Ovary (tissue), 10 donors: ENCODE measurements around the gene ISG15. TPM values are rescaled to one million over a fixed set of nuclear protein-coding genes. Genes with fewer than 3 reads are reported as not detected.
A peak's percentile ranks its signal among the peaks of the same experiment; 100 is the strongest.

ENCODE experiments used
- DNase-seq, 5 donors: peaks; one replicate each; pipeline ENCODE4 v3.0.0-alpha.2; 2019 to 2020
- H3K27ac ChIP-seq, 2 donors: fragments of 200-600 bp; one replicate each; pipeline versions ENCODE4 v1.5.1 to v1.8.0; 2019 to 2022
- H3K27me3 ChIP-seq: fragments of 200-600 bp; one replicate; pipeline ENCODE4 v1.8.0; 2022
- H3K36me3 ChIP-seq: fragments of 200-600 bp; sonication (generic); one replicate; pipeline ENCODE4 v1.5.1; 2019
- H3K4me1 ChIP-seq: one replicate; pipeline ENCODE4 v1.8.1; 2013; ENCODE audit warnings: mild to moderate bottlenecking, moderate library complexity; ENCODE audit not compliant: insufficient read depth
- H3K4me3 ChIP-seq: fragments of 200-600 bp; sonication (generic); one replicate; pipeline ENCODE4 v1.5.1; 2017
- H3K9me3 ChIP-seq, 2 donors: fragments of 200-600 bp in 1 of 2; sonication (generic) in 1 of 2; one replicate each; pipeline versions ENCODE4 v1.5.1 to v1.8.1; 2013 to 2019; ENCODE audit warnings: mild to moderate bottlenecking in 1 of 2, moderate library complexity in 1 of 2
- CTCF ChIP-seq, 3 donors: fragments of 450-650 bp in 2 of 3; fragments of 200-600 bp in 1 of 3; IDR thresholded peaks; one replicate each; pipeline versions ENCODE4 v1.5.1 to v1.8.0; 2016 to 2022; ENCODE audit warnings: antibody characterized with exemption in 3 of 3, mild to moderate bottlenecking in 1 of 3
- EP300 ChIP-seq: sonication (generic); formaldehyde crosslinking; IDR thresholded peaks from one replicate; pipeline ENCODE4 v1.6.1; 2017; ENCODE audit warnings: antibody characterized with exemption
- POLR2A ChIP-seq: fragments of 450-650 bp; IDR thresholded peaks from one replicate; pipeline ENCODE4 v1.6.1; 2017; ENCODE audit warnings: antibody characterized with exemption, mild to moderate bottlenecking, moderate library complexity
- WGBS, 3 donors: extraction: QIAGEN DNeasy Blood & Tissue Kit in 1 of 3; methylation state at CpG; one replicate each; pipeline versions ENCODE4 v1.1.5 to v1.1.7; 2013 to 2017; 5-methylcytosine and 5-hydroxymethylcytosine counted together
- intact Hi-C, 4 donors: fragments of 100-400 bp; cut with DNase I; formaldehyde crosslinking; loops; one replicate each; pipeline versions ENCODE4 v1.11.0 to v1.15.1; 2022 to 2023
- long read RNA-seq, 3 donors: library from polyadenylated mRNA in 2 of 3; unstranded in 2 of 3; transcript quantifications; one replicate each; pipeline ENCODE4 v2.0.0 and lab custom pipeline, GENCODE V29; 2021 to 2026
- polyA plus RNA-seq, 2 donors: library from polyadenylated mRNA; stranded (reverse); fragments of 200-250 nt in 1 of 2; fragments of 350-450 nt in 1 of 2; fragmentation: Illumina TruSeq in 1 of 2; extraction: RNeasy Lipid Tissue Mini Kit (QIAGEN cat#74804) in 1 of 2; gene quantifications; one replicate each; pipeline ENCODE4 v1.2.3, GENCODE V29; 2013 to 2014
- total RNA-seq, 7 donors: library from RNA; depleted of rRNA in 2 of 7; stranded (reverse); fragments of >200 nt in 2 of 7; fragmentation: NEBNext Ultra II Directional in 3 of 7; extraction: Animal tissue kit (Norgen Biotek cat#: 25700) in 3 of 7; gene quantifications; one replicate each; pipeline versions ENCODE4 v1.1.0 to v1.2.4, GENCODE V29; 2016 to 2023
- donor health status: DM: no; HTN: no; CAD: no; lungs with moderate emphysema.
- donor health status: DM: no; HTN: no; CAD: no.
- donor health status: Bipolar disorder and iron deficiency.
- donor health status: DM: yes; HTN: yes; CAD: no.
- donor health status: DM: no; HTN: no; CAD: no.
- donor health status: DM: yes; HTN: yes; CAD: no.

The ISG15 gene
- total RNA-seq, result 10 to 100 TPM in 6 of 7 donors, 1 to 10 TPM in 1; 7.8 to 37.3 (median 11.4) TPM
- polyA plus RNA-seq, result 10 to 100 TPM in 1 of 2 donors, not detected in 1; 83.5 TPM
- long read RNA-seq, donor 1, transcript ISG15-201 (2 exons, 711 nt), result major isoform, 8 of 9 reads
- long read RNA-seq, donor 1, partial matches to known transcripts, result 0 of 9 reads
- long read RNA-seq, donor 1, other reads (novel, unspliced or antisense), result 1 of 9 reads
- long read RNA-seq, donor 2, transcript ISG15-201 (2 exons, 711 nt), result major isoform, 13 of 13 reads
- long read RNA-seq, donor 2, partial matches to known transcripts, result 0 of 13 reads
- long read RNA-seq, donor 2, other reads (novel, unspliced or antisense), result 0 of 13 reads
- long read RNA-seq, donor 3, transcript ISG15-201 (2 exons, 711 nt), result major isoform, 10 of 13 reads
- long read RNA-seq, donor 3, partial matches to known transcripts, result 0 of 13 reads
- long read RNA-seq, donor 3, other reads (novel, unspliced or antisense), result 3 of 13 reads

- Histone ChIP-seq H3K9me3 (no peaks in the 10 kb centered on the region), H3K27ac (peak within 1 kb of the TSS; percentile 14 to 57), H3K4me1 (peaks cover 4% of the 10 kb centered on the region), H3K27me3 (no peaks in the 10 kb centered on the region), H3K4me3 (peak within 1 kb of the TSS; percentile 67), H3K36me3 (no peaks in the 10 kb centered on the region)
- intact Hi-C loops, result no loop called here
- DNase-seq, result peak; percentile 84 to 90 (median 88)
- WGBS, 3 donors, result 0 to 2% (median 1%) methylated on average over 28 to 30 of the region's 30 CpGs
- TF ChIP-seq EP300 (no peak), CTCF (IDR thresholded peaks at IDR 0.05) (no peak)
Measured at GRCh38 chr1:1013105-1013921, at the start of gene ISG15. TSS of gene ISG15 (plus strand) at chr1:1013497. CDS start at chr1:1013574, 77 bp downstream.

GRCh38 chr1:963746-964525 lies 49.4 kb upstream of the ISG15 start:
- H3K9me3 ChIP-seq, result no peaks in the 10 kb centered on the region
- H3K4me3 ChIP-seq, result no peak overlapping the region
- peaks cover 3% of the 10 kb centered on the region for H3K4me1 ChIP-seq
- intact Hi-C loops, result no loop called here
- no peak for DNase-seq
- H3K36me3 ChIP-seq, result no peaks in the 10 kb centered on the region
- WGBS, 3 donors, result 87 to 90% (median 89%) methylated on average over 45 to 47 of the region's 47 CpGs
- H3K27me3 ChIP-seq, result no peaks in the 10 kb centered on the region
- no peak overlapping the region for H3K27ac ChIP-seq
- TF ChIP-seq CTCF (IDR thresholded peaks at IDR 0.05) (no peak), POLR2A (no peak), EP300 (no peak)

GRCh38 chr1:964691-965525 lies 48.4 kb upstream of the ISG15 start:
- no peak overlapping the region for H3K4me3 ChIP-seq
- TF ChIP-seq EP300 (no peak), POLR2A (no peak), CTCF (IDR thresholded peaks at IDR 0.05) (no peak)
- H3K27me3 ChIP-seq, result no peaks in the 10 kb centered on the region
- 85 to 90% (median 88%) methylated on average over 40 to 42 of the region's 51 CpGs for WGBS, 3 donors
- no peaks in the 10 kb centered on the region for H3K4me1 ChIP-seq
- no peak overlapping the region for H3K27ac ChIP-seq
- H3K9me3 ChIP-seq, result no peaks in the 10 kb centered on the region
- no peaks in the 10 kb centered on the region for H3K36me3 ChIP-seq
- intact Hi-C loops, result no loop called here
- DNase-seq, result no peak
